ENCODE measurements around the gene KLHDC10.

KLHDC10 gene

DNA sequence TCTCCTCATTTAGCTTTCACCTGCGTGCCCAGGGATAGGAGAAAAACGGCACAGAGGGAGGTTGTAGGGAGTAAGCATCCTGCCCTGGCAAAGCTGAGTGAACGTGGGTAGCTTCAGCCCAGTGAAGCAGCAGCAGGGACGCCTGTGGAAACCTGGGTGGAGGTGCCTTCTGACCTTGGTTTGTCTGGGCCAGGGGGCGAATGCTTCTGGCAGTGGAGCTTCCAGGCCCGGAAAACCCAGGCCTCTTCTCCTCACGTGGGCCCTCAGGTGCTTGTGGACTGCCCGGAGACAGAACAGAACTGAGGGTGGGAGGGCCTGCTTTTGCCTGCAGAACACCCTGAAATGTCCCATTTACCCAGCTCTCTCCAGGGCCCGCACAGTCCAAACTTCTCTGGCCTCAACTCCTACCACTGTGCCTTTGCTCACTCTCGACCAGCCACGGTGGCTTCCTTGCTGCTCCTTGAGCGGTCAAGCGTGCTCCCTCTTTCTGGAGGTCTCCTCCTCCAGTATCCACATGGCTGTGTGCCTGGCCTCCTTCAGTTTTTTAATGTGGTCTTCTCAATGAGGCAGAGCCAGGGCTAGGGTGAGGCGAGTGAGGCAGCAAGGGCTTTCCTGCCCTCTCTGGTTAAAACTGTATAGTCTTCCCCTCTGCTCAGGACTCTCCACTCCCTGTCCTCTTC lies 72.5 kb downstream of the KLHDC10 start:
- Histone ChIP-seq H3K36me3 (ENCODE audit: insufficient read depth, low read length) (peaks cover 13% of the 10 kb centered on the region), H3K4me2 (ENCODE audit: insufficient read depth, low read length) (no peak overlapping the region), H3K79me2 (ENCODE audit: insufficient read depth, low read length) (no peaks in the 10 kb centered on the region), H3K9ac (ENCODE audit: low read depth, low read length) (no peak overlapping the region), H3K4me3 (ENCODE audit: low read depth in 1 of 2, low read length in 2 of 2) (no peak overlapping the region), H3K9me3 (ENCODE audit: insufficient read depth, low read length, severe bottlenecking) (no peaks in the 10 kb centered on the region), H4K20me1 (ENCODE audit: insufficient read depth, low read length) (peaks cover 8% of the 10 kb centered on the region; the same call in 1 of the 2 replicates), H3K27ac (ENCODE audit: low read length) (no peak overlapping the region), H2AFZ (ENCODE audit: low read depth, low read length) (no peak overlapping the region), H3K27me3 (ENCODE audit: insufficient read depth, low read length, poor library complexity) (no peaks in the 10 kb centered on the region), H3K4me1 (ENCODE audit: insufficient read depth, low read length) (no peaks in the 10 kb centered on the region)
- ATAC-seq (ENCODE audit: insufficient read depth, low read depth) (no peak), DNase-seq (no peak)
- TF ChIP-seq, protein P1, sequence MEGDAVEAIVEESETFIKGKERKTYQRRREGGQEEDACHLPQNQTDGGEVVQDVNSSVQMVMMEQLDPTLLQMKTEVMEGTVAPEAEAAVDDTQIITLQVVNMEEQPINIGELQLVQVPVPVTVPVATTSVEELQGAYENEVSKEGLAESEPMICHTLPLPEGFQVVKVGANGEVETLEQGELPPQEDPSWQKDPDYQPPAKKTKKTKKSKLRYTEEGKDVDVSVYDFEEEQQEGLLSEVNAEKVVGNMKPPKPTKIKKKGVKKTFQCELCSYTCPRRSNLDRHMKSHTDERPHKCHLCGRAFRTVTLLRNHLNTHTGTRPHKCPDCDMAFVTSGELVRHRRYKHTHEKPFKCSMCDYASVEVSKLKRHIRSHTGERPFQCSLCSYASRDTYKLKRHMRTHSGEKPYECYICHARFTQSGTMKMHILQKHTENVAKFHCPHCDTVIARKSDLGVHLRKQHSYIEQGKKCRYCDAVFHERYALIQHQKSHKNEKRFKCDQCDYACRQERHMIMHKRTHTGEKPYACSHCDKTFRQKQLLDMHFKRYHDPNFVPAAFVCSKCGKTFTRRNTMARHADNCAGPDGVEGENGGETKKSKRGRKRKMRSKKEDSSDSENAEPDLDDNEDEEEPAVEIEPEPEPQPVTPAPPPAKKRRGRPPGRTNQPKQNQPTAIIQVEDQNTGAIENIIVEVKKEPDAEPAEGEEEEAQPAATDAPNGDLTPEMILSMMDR (IDR thresholded peaks at IDR 0.05; ENCODE audit: borderline replicate concordance, extremely low read depth, low read length, poor library complexity, severe bottlenecking) = no peak
- no peak for TF ChIP-seq EZH2 (IDR thresholded peaks at IDR 0.05; ENCODE audit: borderline replicate concordance, low read depth, low read length, severe bottlenecking)

DNA sequence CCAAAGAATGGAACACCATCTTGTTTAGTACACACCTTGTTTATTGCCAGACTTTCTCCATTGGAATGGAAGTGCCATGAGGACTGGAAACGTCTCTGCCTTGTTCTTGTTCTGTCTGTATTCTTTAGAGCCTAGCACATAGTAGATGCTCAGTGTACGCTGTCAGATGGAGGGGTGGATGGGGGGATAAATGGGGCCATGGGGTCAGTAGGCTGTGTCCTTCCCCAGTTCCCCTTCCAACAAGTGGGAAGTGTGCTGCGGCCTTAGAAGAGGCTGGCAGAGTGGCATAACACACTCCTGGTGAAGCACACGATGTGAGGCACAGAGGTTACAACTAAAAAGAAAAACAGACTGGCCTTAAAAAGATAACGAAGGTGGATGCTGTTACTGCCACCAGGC lies 73.0 kb downstream of the KLHDC10 start:
- H3K27ac ChIP-seq (ENCODE audit: low read length) = no peak overlapping the region
- H3K9ac ChIP-seq (ENCODE audit: low read depth, low read length) = no peak overlapping the region
- ATAC-seq (ENCODE audit: insufficient read depth, low read depth) = no peak

DNA sequence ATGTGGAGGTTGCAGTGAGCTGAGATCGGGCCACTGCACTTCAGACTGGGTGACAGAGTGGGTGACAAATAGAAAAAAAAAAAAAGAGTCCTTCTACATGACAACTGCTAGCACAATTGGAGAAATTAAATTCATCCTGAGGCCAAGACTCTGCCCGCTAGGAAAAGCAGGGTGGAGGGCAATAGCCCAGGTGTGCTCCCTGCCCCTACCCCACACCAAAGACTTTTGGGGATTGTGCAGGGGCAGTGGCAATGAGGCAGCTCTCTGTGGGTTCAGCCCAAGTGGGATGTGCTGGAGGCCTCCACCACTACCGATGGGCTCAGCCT lies 73.6 kb downstream of the KLHDC10 start:
- Histone ChIP-seq H3K4me1 (ENCODE audit: insufficient read depth, low read length) (no peaks in the 10 kb centered on the region), H3K79me2 (ENCODE audit: insufficient read depth, low read length) (no peaks in the 10 kb centered on the region), H4K20me1 (ENCODE audit: insufficient read depth, low read length) (peaks cover 10% of the 10 kb centered on the region; the same call in 1 of the 2 replicates), H3K36me3 (ENCODE audit: insufficient read depth, low read length) (peaks cover 11% of the 10 kb centered on the region), H2AFZ (ENCODE audit: low read depth, low read length) (no peak overlapping the region), H3K4me2 (ENCODE audit: insufficient read depth, low read length) (no peak overlapping the region), H3K9ac (ENCODE audit: low read depth, low read length) (no peak overlapping the region), H3K27ac (ENCODE audit: low read length) (no peak overlapping the region), H3K27me3 (ENCODE audit: insufficient read depth, low read length, poor library complexity) (no peaks in the 10 kb centered on the region), H3K4me3 (ENCODE audit: low read depth in 1 of 2, low read length in 2 of 2) (no peak overlapping the region), H3K9me3 (ENCODE audit: insufficient read depth, low read length, severe bottlenecking) (no peaks in the 10 kb centered on the region)
- ATAC-seq (ENCODE audit: insufficient read depth, low read depth) (no peak), DNase-seq (no peak)
- TF ChIP-seq EZH2 (IDR thresholded peaks at IDR 0.05; ENCODE audit: borderline replicate concordance, low read depth, low read length, severe bottlenecking) = no peak
- TF ChIP-seq, protein P1 (IDR thresholded peaks at IDR 0.05; ENCODE audit: borderline replicate concordance, extremely low read depth, low read length, poor library complexity, severe bottlenecking) = no peak

More for the DNA sequence above, 73.0 kb downstream of the KLHDC10 start:
- Histone ChIP-seq H3K27me3 (ENCODE audit: insufficient read depth, low read length, poor library complexity) (no peaks in the 10 kb centered on the region), H3K4me3 (ENCODE audit: low read depth in 1 of 2, low read length in 2 of 2) (no peak overlapping the region), H3K4me1 (ENCODE audit: insufficient read depth, low read length) (no peaks in the 10 kb centered on the region), H3K4me2 (ENCODE audit: insufficient read depth, low read length) (no peak overlapping the region), H3K9me3 (ENCODE audit: insufficient read depth, low read length, severe bottlenecking) (no peaks in the 10 kb centered on the region), H3K36me3 (ENCODE audit: insufficient read depth, low read length) (peaks cover 12% of the 10 kb centered on the region), H2AFZ (ENCODE audit: low read depth, low read length) (no peak overlapping the region), H3K79me2 (ENCODE audit: insufficient read depth, low read length) (no peaks in the 10 kb centered on the region), H4K20me1 (ENCODE audit: insufficient read depth, low read length) (peaks cover 10% of the 10 kb centered on the region; the same call in 1 of the 2 replicates)
- TF ChIP-seq, protein P1 (IDR thresholded peaks at IDR 0.05; ENCODE audit: borderline replicate concordance, extremely low read depth, low read length, poor library complexity, severe bottlenecking) = no peak
- TF ChIP-seq EZH2 (IDR thresholded peaks at IDR 0.05; ENCODE audit: borderline replicate concordance, low read depth, low read length, severe bottlenecking) = no peak
- DNase-seq = no peak
